Stimulated activated naive B cell treated with anti-CD40 and anti-IgM and Interleukin-4, amounts not matched to agents 10 μg/mL and 1 μg/mL and 100 μg/mL, for 72 hours (primary cell): ENCODE data around the gene CCDC197.
A peak's percentile ranks its signal among the peaks of the same experiment; 100 is the strongest.

Experiments
- ATAC-seq, 2 donors: fragments of 150-1000 bp; cut with Tn5 transposase; replicated peaks; 2 replicates each; pipeline ENCODE4 v1.10.0; 2021; ENCODE audit warnings: moderate library complexity in 1 of 2
- DNase-seq: peaks from one replicate; pipeline ENCODE4 v3.0.0; 2021
- H3K27ac Mint-ChIP-seq: one replicate; pipeline ENCODE4 v1.8.0; 2022; ENCODE audit warnings: mild to moderate bottlenecking, mixed read lengths
- H3K27me3 Mint-ChIP-seq, 2 donors: one replicate each; pipeline ENCODE4 v1.8.0; 2022; ENCODE audit warnings: mixed read lengths in 2 of 2
- H3K36me3 Mint-ChIP-seq, 2 donors: one replicate each; pipeline ENCODE4 v1.8.0; 2022; ENCODE audit warnings: mixed read lengths in 2 of 2, mild to moderate bottlenecking in 1 of 2
- H3K4me1 Mint-ChIP-seq, 2 donors: one replicate each; pipeline ENCODE4 v1.8.0; 2022; ENCODE audit warnings: mixed read lengths in 2 of 2, mild to moderate bottlenecking in 1 of 2
- H3K4me3 Mint-ChIP-seq, 2 donors: one replicate each; pipeline ENCODE4 v1.8.0; 2022; ENCODE audit warnings: mild to moderate bottlenecking in 2 of 2, mixed read lengths in 2 of 2, moderate library complexity in 1 of 2
- H3K9me3 Mint-ChIP-seq, 2 donors: one replicate each; pipeline ENCODE4 v1.8.0; 2022; ENCODE audit warnings: mixed read lengths in 2 of 2, mild to moderate bottlenecking in 1 of 2

Gene CCDC197

GRCh38 chr14:94038510-94038909, 41.4 kb downstream of the CCDC197 start:
- H3K36me3 Mint-ChIP-seq = peaks cover 0 to 3% of the 10 kb centered on the region in 2 donors
- peaks cover 0 to 6% of the 10 kb centered on the region in 2 donors for H3K27me3 Mint-ChIP-seq
- no peak overlapping the region for H3K4me3 Mint-ChIP-seq
- ATAC-seq (no peak), DNase-seq (no peak)
- peaks cover 3 to 6% of the 10 kb centered on the region in 2 donors for H3K4me1 Mint-ChIP-seq
- H3K27ac Mint-ChIP-seq = no peak overlapping the region
- H3K9me3 Mint-ChIP-seq = no peaks in the 10 kb centered on the region

GRCh38 chr14:94038921-94039629, 42.0 kb downstream of the CCDC197 start:
- no peak overlapping the region for H3K4me3 Mint-ChIP-seq
- ATAC-seq (no peak), DNase-seq (no peak)
- peaks cover 4 to 5% of the 10 kb centered on the region in 2 donors for H3K36me3 Mint-ChIP-seq
- peaks cover 0 to 6% of the 10 kb centered on the region in 2 donors for H3K27me3 Mint-ChIP-seq
- no peak overlapping the region for H3K27ac Mint-ChIP-seq
- no peaks in the 10 kb centered on the region for H3K9me3 Mint-ChIP-seq
- H3K4me1 Mint-ChIP-seq = peaks cover 3 to 6% of the 10 kb centered on the region in 2 donors

GRCh38 chr14:94040247-94040646, 43.1 kb downstream of the CCDC197 start:
- ATAC-seq (no peak), DNase-seq (no peak)
- H3K27me3 Mint-ChIP-seq = peaks cover 0 to 6% of the 10 kb centered on the region in 2 donors
- H3K4me1 Mint-ChIP-seq = peaks cover 3 to 6% of the 10 kb centered on the region in 2 donors
- H3K27ac Mint-ChIP-seq = no peak overlapping the region
- no peak overlapping the region for H3K4me3 Mint-ChIP-seq
- no peaks in the 10 kb centered on the region for H3K9me3 Mint-ChIP-seq
- peaks cover 8 to 10% of the 10 kb centered on the region in 2 donors for H3K36me3 Mint-ChIP-seq

GRCh38 chr14:94040796-94041195, 43.7 kb downstream of the CCDC197 start:
- H3K4me3 Mint-ChIP-seq = no peak overlapping the region
- no peaks in the 10 kb centered on the region for H3K9me3 Mint-ChIP-seq
- no peak for DNase-seq
- H3K27ac Mint-ChIP-seq = no peak overlapping the region
- no peak for ATAC-seq
- H3K4me1 Mint-ChIP-seq = peaks cover 3 to 6% of the 10 kb centered on the region in 2 donors
- H3K27me3 Mint-ChIP-seq = peaks cover 0 to 6% of the 10 kb centered on the region in 2 donors
- peaks cover 13 to 15% of the 10 kb centered on the region in 2 donors for H3K36me3 Mint-ChIP-seq

GRCh38 chr14:94041551-94042346, 44.6 kb downstream of the CCDC197 start:
- DNase-seq (no peak), ATAC-seq (peak in 1 of 2 donors; percentile 4)
- peaks cover 0 to 2% of the 10 kb centered on the region in 2 donors for H3K27me3 Mint-ChIP-seq
- H3K27ac Mint-ChIP-seq = peak overlapping the region; percentile 2
- peaks cover 15 to 17% of the 10 kb centered on the region in 2 donors for H3K36me3 Mint-ChIP-seq
- H3K4me3 Mint-ChIP-seq = no peak overlapping the region
- H3K9me3 Mint-ChIP-seq = no peaks in the 10 kb centered on the region
- peaks cover under 1 to 2% of the 10 kb centered on the region in 2 donors for H3K4me1 Mint-ChIP-seq

GRCh38 chr14:94042433-94043091, 45.5 kb downstream of the CCDC197 start:
- Mint-ChIP-seq H3K36me3 (peaks cover 17 to 19% of the 10 kb centered on the region in 2 donors), H3K4me1 (no peaks in the 10 kb centered on the region), H3K27ac (peak overlapping the region; percentile 2), H3K27me3 (no peaks in the 10 kb centered on the region), H3K4me3 (no peak overlapping the region), H3K9me3 (no peaks in the 10 kb centered on the region)
- no peak for ATAC-seq
- no peak for DNase-seq

GRCh38 chr14:94043111-94043755, 46.1 kb downstream of the CCDC197 start:
- Mint-ChIP-seq H3K4me1 (no peaks in the 10 kb centered on the region), H3K4me3 (no peak overlapping the region), H3K36me3 (peaks cover 23 to 26% of the 10 kb centered on the region in 2 donors), H3K9me3 (no peaks in the 10 kb centered on the region), H3K27ac (peak overlapping the region; percentile 44), H3K27me3 (no peaks in the 10 kb centered on the region)
- no peak for ATAC-seq
- DNase-seq = no peak

- peak overlapping the region in 1 of 2 donors; percentile 5 for H3K4me3 Mint-ChIP-seq
- ATAC-seq (no peak), DNase-seq (no peak)
- H3K36me3 Mint-ChIP-seq = peaks cover 26 to 27% of the 10 kb centered on the region in 2 donors
- H3K4me1 Mint-ChIP-seq = no peaks in the 10 kb centered on the region
- H3K27me3 Mint-ChIP-seq = no peaks in the 10 kb centered on the region
- H3K9me3 Mint-ChIP-seq = no peaks in the 10 kb centered on the region
- H3K27ac Mint-ChIP-seq = peak overlapping the region; percentile 44
These were observed 46.8 kb downstream of the CCDC197 start for GRCh38 chr14:94043756-94044475.

GRCh38 chr14:94044476-94045091, 47.5 kb downstream of the CCDC197 start:
- DNase-seq = no peak
- H3K4me3 Mint-ChIP-seq = no peak overlapping the region
- no peaks in the 10 kb centered on the region for H3K27me3 Mint-ChIP-seq
- no peaks in the 10 kb centered on the region for H3K9me3 Mint-ChIP-seq
- no peaks in the 10 kb centered on the region for H3K4me1 Mint-ChIP-seq
- peaks cover 26 to 27% of the 10 kb centered on the region in 2 donors for H3K36me3 Mint-ChIP-seq
- H3K27ac Mint-ChIP-seq = no peak overlapping the region
- ATAC-seq = no peak

- no peak for DNase-seq
- no peaks in the 10 kb centered on the region for H3K9me3 Mint-ChIP-seq
- ATAC-seq = no peak
- H3K27ac Mint-ChIP-seq = peak overlapping the region; percentile 15
- H3K4me3 Mint-ChIP-seq = no peak overlapping the region
- H3K36me3 Mint-ChIP-seq = peaks cover 31 to 32% of the 10 kb centered on the region in 2 donors
- no peaks in the 10 kb centered on the region for H3K27me3 Mint-ChIP-seq
- no peaks in the 10 kb centered on the region for H3K4me1 Mint-ChIP-seq
These were observed 48.0 kb downstream of the CCDC197 start for GRCh38 chr14:94045101-94045500.

GRCh38 chr14:94045563-94046345, 48.7 kb downstream of the CCDC197 start:
- peak overlapping the region; percentile 81 for H3K27ac Mint-ChIP-seq
- ATAC-seq (no peak), DNase-seq (no peak)
- H3K27me3 Mint-ChIP-seq = no peaks in the 10 kb centered on the region
- no peaks in the 10 kb centered on the region for H3K9me3 Mint-ChIP-seq
- peaks cover 35 to 38% of the 10 kb centered on the region in 2 donors for H3K36me3 Mint-ChIP-seq
- H3K4me3 Mint-ChIP-seq = no peak overlapping the region
- no peaks in the 10 kb centered on the region for H3K4me1 Mint-ChIP-seq

GRCh38 chr14:94046696-94047250, 49.7 kb downstream of the CCDC197 start:
- Mint-ChIP-seq H3K27ac (no peak overlapping the region), H3K27me3 (no peaks in the 10 kb centered on the region), H3K4me1 (no peaks in the 10 kb centered on the region), H3K9me3 (no peaks in the 10 kb centered on the region), H3K4me3 (no peak overlapping the region), H3K36me3 (peaks cover 44 to 49% of the 10 kb centered on the region in 2 donors)
- ATAC-seq (no peak), DNase-seq (no peak)
